Measurements from ENCODE around the gene OTOP1. TPM values are rescaled to one million over a fixed set of nuclear protein-coding genes. Genes with fewer than 3 reads are reported as not detected.
"Not testable (repeated sequence)": the region's sequence is repeated elsewhere in the genome, so short reads cannot be mapped to it uniquely, and the experiment has no call there.

Gene OTOP1
- total and polyA plus RNA-seq, 7 donors = not detected

- no peaks in the 10 kb centered on the region for H3K4me1 ChIP-seq
- intact Hi-C loops (cut with DNase I) = no loop called here
- no peak overlapping the region for H3K4me3 ChIP-seq
- H3K36me3 ChIP-seq = no peaks in the 10 kb centered on the region
- no peaks in the 10 kb centered on the region for H3K9me3 ChIP-seq
- TF ChIP-seq POLR2AphosphoS5 (IDR thresholded peaks at IDR 0.05) = no peak
- TF ChIP-seq EP300 (IDR thresholded peaks at IDR 0.05) = no peak
- TF ChIP-seq POLR2A (IDR thresholded peaks at IDR 0.05) = no peak
- no peak for TF ChIP-seq CTCF (IDR thresholded peaks at IDR 0.05)
- H3K27ac ChIP-seq = no peak overlapping the region
- 83 to 85% methylated on average over 3 of the region's 3 CpGs for WGBS, 2 donors
- DNase-seq = no peak
- peaks cover 0 to 8% (median 0%) of the 10 kb centered on the region in 3 donors for H3K27me3 ChIP-seq
Measured at GRCh38 chr4:4204401-4204745, 22.4 kb downstream of the OTOP1 start.

- no peak for DNase-seq
- TF ChIP-seq POLR2AphosphoS5 (IDR thresholded peaks at IDR 0.05) = no peak
- TF ChIP-seq CTCF (IDR thresholded peaks at IDR 0.05) = no peak
- TF ChIP-seq EP300 (IDR thresholded peaks at IDR 0.05) = no peak
- TF ChIP-seq POLR2A (IDR thresholded peaks at IDR 0.05) = no peak
- Histone ChIP-seq H3K36me3 (no peaks in the 10 kb centered on the region), H3K27me3 (peaks cover 0 to 8% (median 0%) of the 10 kb centered on the region in 3 donors), H3K4me3 (no peak overlapping the region), H3K27ac (no peak overlapping the region), H3K9me3 (no peaks in the 10 kb centered on the region), H3K4me1 (no peaks in the 10 kb centered on the region)
- intact Hi-C loops (cut with DNase I) = no loop called here
- WGBS, 2 donors = 84 to 89% methylated on average over 10 of the region's 10 CpGs
Measured at GRCh38 chr4:4203688-4204400, 22.9 kb downstream of the OTOP1 start.

GRCh38 chr4:4202510-4202909, 24.2 kb downstream of the OTOP1 start:
- WGBS, 2 donors = 79 to 87% methylated on average over 4 of the region's 4 CpGs

GRCh38 chr4:4200624-4201023, 26.1 kb downstream of the OTOP1 start:
- Histone ChIP-seq H3K9me3 (no peaks in the 10 kb centered on the region), H3K27me3 (peaks cover 0 to 8% (median 0%) of the 10 kb centered on the region in 3 donors), H3K4me3 (no peak overlapping the region), H3K4me1 (no peaks in the 10 kb centered on the region), H3K27ac (no peak overlapping the region), H3K36me3 (no peaks in the 10 kb centered on the region)
- TF ChIP-seq POLR2AphosphoS5 (IDR thresholded peaks at IDR 0.05) = no peak
- no peak for TF ChIP-seq EP300 (IDR thresholded peaks at IDR 0.05)
- no peak for TF ChIP-seq CTCF (IDR thresholded peaks at IDR 0.05)
- TF ChIP-seq POLR2A (IDR thresholded peaks at IDR 0.05) = no peak
- intact Hi-C loops (cut with DNase I) = no loop called here
- DNase-seq = no peak
- WGBS, 2 donors = 69 to 71% methylated on average over 4 of the region's 4 CpGs

More at GRCh38 chr4:4202510-4202909, 24.2 kb downstream of the OTOP1 start:
- Histone ChIP-seq H3K4me1 (no peaks in the 10 kb centered on the region), H3K27ac (no peak overlapping the region), H3K9me3 (no peaks in the 10 kb centered on the region), H3K36me3 (no peaks in the 10 kb centered on the region), H3K27me3 (peaks cover 0 to 8% (median 0%) of the 10 kb centered on the region in 3 donors), H3K4me3 (no peak overlapping the region)
- TF ChIP-seq POLR2A (IDR thresholded peaks at IDR 0.05) = no peak
- no peak for TF ChIP-seq EP300 (IDR thresholded peaks at IDR 0.05)
- no peak for TF ChIP-seq CTCF (IDR thresholded peaks at IDR 0.05)
- TF ChIP-seq POLR2AphosphoS5 (IDR thresholded peaks at IDR 0.05) = no peak
- DNase-seq = no peak
- intact Hi-C loops (cut with DNase I) = no loop called here

- Histone ChIP-seq H3K4me3 (no peak overlapping the region), H3K36me3 (no peaks in the 10 kb centered on the region), H3K9me3 (no peaks in the 10 kb centered on the region), H3K4me1 (no peaks in the 10 kb centered on the region), H3K27ac (no peak overlapping the region), H3K27me3 (no peaks in the 10 kb centered on the region)
- no peak for DNase-seq
- WGBS, 2 donors = 91 to 93% methylated on average over 3 of the region's 3 CpGs
- TF ChIP-seq EP300 (IDR thresholded peaks at IDR 0.05) = no peak
- TF ChIP-seq POLR2A (IDR thresholded peaks at IDR 0.05) = no peak
- no peak for TF ChIP-seq POLR2AphosphoS5 (IDR thresholded peaks at IDR 0.05)
- TF ChIP-seq CTCF (IDR thresholded peaks at IDR 0.05) = no peak
- intact Hi-C loops (cut with DNase I) = no loop called here
Measured at GRCh38 chr4:4195354-4195753, 31.4 kb downstream of the OTOP1 start.

GRCh38 chr4:4188557-4188956, 38.2 kb downstream of the OTOP1 start:
- H3K9me3 ChIP-seq; H3K27ac ChIP-seq; intact Hi-C loops (cut with DNase I); H3K36me3 ChIP-seq; H3K4me3 ChIP-seq; H3K4me1 ChIP-seq; H3K27me3 ChIP-seq; DNase-seq: not testable (repeated sequence)
- 54 to 73% methylated on average over 3 of the region's 3 CpGs for WGBS, 2 donors

All from sigmoid colon (tissue), 7 donors.